ENCODE measurements around the gene SLC11A2. TPM values are rescaled to one million over a fixed set of nuclear protein-coding genes. Genes with fewer than 3 reads are reported as not detected.

SLC11A2 gene
- total and polyA plus RNA-seq, 9 of the 15 experiments (the other 6 are each of a cell fraction or from before 2014, with no cell fraction given) = 21.1 to 54.0 (median 32.9) TPM

DNA sequence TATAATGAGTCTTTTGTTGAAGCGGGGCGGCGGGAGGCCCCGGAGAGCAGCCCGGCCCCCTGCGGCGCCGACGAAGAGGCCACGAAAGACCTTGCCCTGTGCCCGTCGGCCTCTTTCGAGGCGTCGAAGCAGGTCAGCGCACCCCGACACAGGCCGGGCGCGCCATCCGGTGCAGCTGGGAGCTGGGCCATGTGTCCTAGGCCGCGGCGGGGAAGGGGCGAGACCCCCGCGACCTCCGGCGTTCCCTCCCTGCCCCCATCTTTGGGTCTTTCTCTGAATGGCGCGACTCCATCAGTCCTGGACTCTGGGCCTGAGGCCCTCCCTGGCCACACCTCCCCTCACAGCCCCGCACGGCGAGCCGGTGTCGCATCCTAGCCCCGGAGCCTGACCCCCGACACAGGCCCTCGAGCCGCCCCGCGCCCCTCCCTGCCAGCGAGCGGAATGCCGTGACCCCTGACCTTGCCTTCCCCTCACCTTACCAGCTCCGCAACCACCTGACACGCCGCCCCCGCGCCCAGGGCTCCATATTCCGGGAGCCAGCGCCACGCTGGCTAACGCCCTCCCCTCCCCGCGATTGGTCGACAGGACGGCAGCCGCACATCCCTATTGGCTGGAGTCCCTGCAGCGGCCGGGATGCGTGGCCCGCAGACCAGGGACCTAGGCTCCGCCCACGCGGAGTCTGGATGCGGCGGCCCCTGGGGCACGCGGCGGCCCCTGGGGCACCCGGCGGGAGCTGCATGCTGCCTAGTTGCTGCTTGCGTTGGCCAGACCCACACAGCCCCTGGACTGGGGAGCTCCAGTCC lies at the start of gene SLC11A2 (continued):
- TF ChIP-seq, protein P1, sequence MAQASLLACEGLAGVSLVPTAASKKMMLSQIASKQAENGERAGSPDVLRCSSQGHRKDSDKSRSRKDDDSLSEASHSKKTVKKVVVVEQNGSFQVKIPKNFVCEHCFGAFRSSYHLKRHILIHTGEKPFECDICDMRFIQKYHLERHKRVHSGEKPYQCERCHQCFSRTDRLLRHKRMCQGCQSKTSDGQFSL (CRISPR knock-in tag; IDR thresholded peaks at IDR 0.05) = no peak
- TF ChIP-seq, protein P1 (tag; IDR thresholded peaks at IDR 0.05) = no peak
- TF ChIP-seq ERF (CRISPR knock-in tag; IDR thresholded peaks at IDR 0.05) (no peak), MXI1 (IDR thresholded peaks at IDR 0.05; ENCODE audit: low read depth, low read length) (peak; percentile 14; the same call in 1 of the 2 replicates), JUNB (CRISPR knock-in tag; conservative IDR thresholded peaks at IDR 0.05) (no peak), ATF2 (CRISPR knock-in tag; IDR thresholded peaks at IDR 0.05) (no peak), MNT (conservative IDR thresholded peaks at IDR 0.05) (peak; percentile 79 to 88), CHCHD3 (CRISPR knock-in tag; IDR thresholded peaks at IDR 0.05) (no peak), RBBP5 (IDR thresholded peaks at IDR 0.05; ENCODE audit: borderline replicate concordance, insufficient read depth, low read length, poor library complexity, severe bottlenecking) (peak; percentile 70), CGGBP1 (CRISPR knock-in tag; IDR thresholded peaks at IDR 0.05) (no peak), TAF9B (IDR thresholded peaks at IDR 0.05; ENCODE audit: partially characterized antibody) (peak; percentile 66), MCM5 (IDR thresholded peaks at IDR 0.05; ENCODE audit: low read depth) (no peak), RBM34 (IDR thresholded peaks at IDR 0.05; ENCODE audit: borderline replicate concordance, insufficient read depth, low read length) (no peak), ILK (tag; IDR thresholded peaks at IDR 0.05; ENCODE audit: borderline replicate concordance, low read depth) (no peak), CEBPZ (IDR thresholded peaks at IDR 0.05; ENCODE audit: borderline replicate concordance, low read depth, low read length) (no peak)
- TF ChIP-seq, protein P2, sequence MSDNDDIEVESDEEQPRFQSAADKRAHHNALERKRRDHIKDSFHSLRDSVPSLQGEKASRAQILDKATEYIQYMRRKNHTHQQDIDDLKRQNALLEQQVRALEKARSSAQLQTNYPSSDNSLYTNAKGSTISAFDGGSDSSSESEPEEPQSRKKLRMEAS (CRISPR knock-in tag; IDR thresholded peaks at IDR 0.05) = peak; percentile 99
